WTC11 (cell line): ENCODE data around the gene WFS1. TPM values are rescaled to one million over a fixed set of nuclear protein-coding genes. Genes with fewer than 3 reads are reported as not detected.

Source experiments
- ATAC-seq: fragments of 200-7000 bp; cut with Tn5 transposase; 2 replicates; pipeline ENCODE4 v1.10.0; 2021; ENCODE audit warnings: mild to moderate bottlenecking, moderate library complexity
- CTCF ChIA-PET: fragments of 300-600 bp; sonication (Branson Sonifier 250); formaldehyde crosslinking; loops from one replicate; lab custom pipeline; 2021; ENCODE audit warnings: antibody characterized with exemption; lab: Charles Lee
- POLR2A ChIA-PET: fragments of 350-600 bp; sonication (Branson Sonifier 250); formaldehyde crosslinking; loops from one replicate; lab custom pipeline; 2021; ENCODE audit warnings: antibody characterized with exemption; lab: Charles Lee
- DNase-seq: peaks from one replicate; pipeline ENCODE4 v3.0.0; 2021; ENCODE audit warnings: low spot score
- H3K27ac Mint-ChIP-seq: 2 replicates; pipeline ENCODE4 v1.8.0; 2021; ENCODE audit warnings: mixed read lengths
- H3K27me3 Mint-ChIP-seq: 2 replicates; pipeline ENCODE4 v1.8.0; 2021; ENCODE audit warnings: low read depth, mild to moderate bottlenecking, moderate library complexity, mixed read lengths
- H3K36me3 Mint-ChIP-seq: 2 replicates; pipeline ENCODE4 v1.8.0; 2021; ENCODE audit warnings: mixed read lengths
- H3K4me1 Mint-ChIP-seq: 2 replicates; pipeline ENCODE4 v1.8.0; 2022; ENCODE audit warnings: mixed read lengths
- H3K4me3 Mint-ChIP-seq: 2 replicates; pipeline ENCODE4 v1.8.0; 2021; ENCODE audit warnings: mild to moderate bottlenecking, moderate library complexity, mixed read lengths
- H3K9me3 Mint-ChIP-seq: 2 replicates; pipeline ENCODE4 v1.8.0; 2021; ENCODE audit warnings: mixed read lengths
- E2F1 ChIP-seq: sonication (generic); formaldehyde crosslinking; IDR thresholded peaks from 2 replicates; pipeline ENCODE4 v1.8.0; 2022; ENCODE audit warnings: mild to moderate bottlenecking, missing genetic modification reagents
- NR3C1 ChIP-seq: sonication (generic); formaldehyde crosslinking; conservative IDR thresholded peaks from 2 replicates; pipeline ENCODE4 v1.8.1; 2023; ENCODE audit warnings: low read depth, mild to moderate bottlenecking, missing genetic modification reagents
- PRRX2 ChIP-seq: fragments of 250-450 bp; sonication (Bioruptor Pico); IDR thresholded peaks from 2 replicates; pipeline ENCODE4 v1.8.0; 2021; ENCODE audit warnings: mild to moderate bottlenecking
- RELA ChIP-seq: sonication (generic); formaldehyde crosslinking; IDR thresholded peaks from 2 replicates; pipeline ENCODE4 v1.8.1; 2022; ENCODE audit warnings: missing genetic modification reagents, mild to moderate bottlenecking, borderline replicate concordance
- TEAD1 ChIP-seq: sonication (generic); formaldehyde crosslinking; IDR thresholded peaks from 2 replicates; pipeline ENCODE4 v1.8.0; 2022; ENCODE audit warnings: mild to moderate bottlenecking, missing genetic modification reagents
- ZBTB21 ChIP-seq: sonication (generic); formaldehyde crosslinking; IDR thresholded peaks from 2 replicates; pipeline ENCODE4 v1.8.1; 2023; ENCODE audit warnings: mild to moderate bottlenecking, missing genetic modification reagents, borderline replicate concordance
- ZNF219 ChIP-seq: sonication (generic); formaldehyde crosslinking; IDR thresholded peaks from 2 replicates; pipeline ENCODE4 v1.8.0; 2023; ENCODE audit warnings: missing genetic modification reagents, mild to moderate bottlenecking, borderline replicate concordance
- ZNF281 ChIP-seq: sonication (generic); formaldehyde crosslinking; IDR thresholded peaks from 2 replicates; pipeline ENCODE4 v1.8.0; 2023; ENCODE audit warnings: mild to moderate bottlenecking, missing genetic modification reagents
- ZNF317 ChIP-seq: sonication (generic); formaldehyde crosslinking; IDR thresholded peaks from 2 replicates; pipeline ENCODE4 v1.8.1; 2023; ENCODE audit warnings: low read depth, mild to moderate bottlenecking, moderate library complexity, missing genetic modification reagents, borderline replicate concordance
- ZNF416 ChIP-seq: fragments of 250-450 bp; sonication (Bioruptor Pico); IDR thresholded peaks from 2 replicates; pipeline ENCODE4 v1.9.0; 2021; ENCODE audit warnings: mild to moderate bottlenecking, inconsistent platforms
- total RNA-seq: library from RNA; stranded (reverse); gene quantifications from 3 replicates; pipeline ENCODE4 v1.2.3, GENCODE V29; 2021
- TF ChIP-seq, protein P1 (sequence below): fragments of 250-450 bp; sonication (Bioruptor Pico); IDR thresholded peaks from 2 replicates; pipeline ENCODE4 v2.1.2; 2022; ENCODE audit warnings: mild to moderate bottlenecking, moderate library complexity
- TF ChIP-seq, protein P2 (sequence below): sonication (generic); formaldehyde crosslinking; IDR thresholded peaks from 2 replicates; pipeline ENCODE4 v1.8.0; 2023; ENCODE audit warnings: missing genetic modification reagents
- TF ChIP-seq, protein P3 (sequence below): sonication (generic); formaldehyde crosslinking; IDR thresholded peaks from 2 replicates; pipeline ENCODE4 v1.8.1; 2023; ENCODE audit warnings: mild to moderate bottlenecking, missing genetic modification reagents

WFS1 gene
- total RNA-seq, 1 experiment from 2014 or later: 34.7 TPM

GRCh38 chr4:6242271-6243029, 27.2 kb upstream of the WFS1 start:
- DNase-seq: no peak
- peaks cover 33% of the 10 kb centered on the region for H3K27me3 Mint-ChIP-seq
- H3K36me3 Mint-ChIP-seq: peaks cover 12% of the 10 kb centered on the region

More at GRCh38 chr4:6242271-6243029, 27.2 kb upstream of the WFS1 start:
- ChIA-PET CTCF (interaction anchor here (1.3 kb wide), 1 partner anchor 85 kb away, joined by 3 read pairs; no protein-coding TSS in a partner anchor), POLR2A (no interaction called here)
- no peak for ATAC-seq
- no peak overlapping the region for H3K4me3 Mint-ChIP-seq
- H3K27ac Mint-ChIP-seq: no peak overlapping the region
- H3K4me1 Mint-ChIP-seq: peaks cover 8% of the 10 kb centered on the region
- H3K9me3 Mint-ChIP-seq: peaks cover 17% of the 10 kb centered on the region
- TF ChIP-seq RELA (CRISPR knock-in tag) (no peak), ZNF281 (CRISPR knock-in tag) (no peak), ZNF317 (CRISPR knock-in tag) (no peak), PRRX2 (no peak), TEAD1 (no peak), E2F1 (CRISPR knock-in tag) (no peak), ZNF416 (no peak), NR3C1 (CRISPR knock-in tag) (no peak), ZNF219 (CRISPR knock-in tag) (no peak), ZBTB21 (no peak)
- TF ChIP-seq, protein P1, sequence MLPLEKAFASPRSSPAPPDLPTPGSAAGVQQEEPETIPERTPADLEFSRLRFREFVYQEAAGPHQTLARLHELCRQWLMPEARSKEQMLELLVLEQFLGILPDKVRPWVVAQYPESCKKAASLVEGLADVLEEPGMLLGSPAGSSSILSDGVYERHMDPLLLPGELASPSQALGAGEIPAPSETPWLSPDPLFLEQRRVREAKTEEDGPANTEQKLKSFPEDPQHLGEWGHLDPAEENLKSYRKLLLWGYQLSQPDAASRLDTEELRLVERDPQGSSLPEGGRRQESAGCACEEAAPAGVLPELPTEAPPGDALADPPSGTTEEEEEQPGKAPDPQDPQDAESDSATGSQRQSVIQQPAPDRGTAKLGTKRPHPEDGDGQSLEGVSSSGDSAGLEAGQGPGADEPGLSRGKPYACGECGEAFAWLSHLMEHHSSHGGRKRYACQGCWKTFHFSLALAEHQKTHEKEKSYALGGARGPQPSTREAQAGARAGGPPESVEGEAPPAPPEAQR (CRISPR knock-in tag): no peak
- TF ChIP-seq, protein P2, sequence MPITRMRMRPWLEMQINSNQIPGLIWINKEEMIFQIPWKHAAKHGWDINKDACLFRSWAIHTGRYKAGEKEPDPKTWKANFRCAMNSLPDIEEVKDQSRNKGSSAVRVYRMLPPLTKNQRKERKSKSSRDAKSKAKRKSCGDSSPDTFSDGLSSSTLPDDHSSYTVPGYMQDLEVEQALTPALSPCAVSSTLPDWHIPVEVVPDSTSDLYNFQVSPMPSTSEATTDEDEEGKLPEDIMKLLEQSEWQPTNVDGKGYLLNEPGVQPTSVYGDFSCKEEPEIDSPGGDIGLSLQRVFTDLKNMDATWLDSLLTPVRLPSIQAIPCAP (CRISPR knock-in tag): no peak
- TF ChIP-seq, protein P3, sequence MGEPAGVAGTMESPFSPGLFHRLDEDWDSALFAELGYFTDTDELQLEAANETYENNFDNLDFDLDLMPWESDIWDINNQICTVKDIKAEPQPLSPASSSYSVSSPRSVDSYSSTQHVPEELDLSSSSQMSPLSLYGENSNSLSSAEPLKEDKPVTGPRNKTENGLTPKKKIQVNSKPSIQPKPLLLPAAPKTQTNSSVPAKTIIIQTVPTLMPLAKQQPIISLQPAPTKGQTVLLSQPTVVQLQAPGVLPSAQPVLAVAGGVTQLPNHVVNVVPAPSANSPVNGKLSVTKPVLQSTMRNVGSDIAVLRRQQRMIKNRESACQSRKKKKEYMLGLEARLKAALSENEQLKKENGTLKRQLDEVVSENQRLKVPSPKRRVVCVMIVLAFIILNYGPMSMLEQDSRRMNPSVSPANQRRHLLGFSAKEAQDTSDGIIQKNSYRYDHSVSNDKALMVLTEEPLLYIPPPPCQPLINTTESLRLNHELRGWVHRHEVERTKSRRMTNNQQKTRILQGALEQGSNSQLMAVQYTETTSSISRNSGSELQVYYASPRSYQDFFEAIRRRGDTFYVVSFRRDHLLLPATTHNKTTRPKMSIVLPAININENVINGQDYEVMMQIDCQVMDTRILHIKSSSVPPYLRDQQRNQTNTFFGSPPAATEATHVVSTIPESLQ: no peak
